ENCODE measurements around the gene GRIA1. TPM values are rescaled to one million over a fixed set of nuclear protein-coding genes. Genes with fewer than 3 reads are reported as not detected.

GRIA1 gene
- total RNA-seq, 4 donors from 2014 or later: 0.27 to 1.9 (median 0.99) TPM

GRCh38 chr5:153463806-153464205 is 26.7 kb upstream of the GRIA1 start:
- 40 to 65% methylated on average over 2 of the region's 2 CpGs for WGBS, 2 donors (ENCODE audit: low coverage in 1 of 2)
- TF ChIP-seq POLR2A (IDR thresholded peaks at IDR 0.05): no peak
- no peak for TF ChIP-seq EP300 (IDR thresholded peaks at IDR 0.05)
- no peak for TF ChIP-seq POLR2AphosphoS5 (IDR thresholded peaks at IDR 0.05)
- no peak for TF ChIP-seq CTCF (IDR thresholded peaks at IDR 0.05)
- H3K27ac ChIP-seq: no peak overlapping the region
- no peak for ATAC-seq
- no peaks in the 10 kb centered on the region for H3K36me3 ChIP-seq
- H3K27me3 ChIP-seq: no peaks in the 10 kb centered on the region
- peaks cover 0 to 7% (median 0%) of the 10 kb centered on the region in 3 donors for H3K4me1 ChIP-seq
- no peaks in the 10 kb centered on the region for H3K9me3 ChIP-seq
- no peak overlapping the region for H3K4me3 ChIP-seq

GRCh38 chr5:153467546-153467945 is 22.9 kb upstream of the GRIA1 start:
- Histone ChIP-seq H3K4me1 (no peaks in the 10 kb centered on the region), H3K4me3 (no peak overlapping the region), H3K36me3 (no peaks in the 10 kb centered on the region), H3K27ac (no peak overlapping the region), H3K27me3 (no peaks in the 10 kb centered on the region), H3K9me3 (no peaks in the 10 kb centered on the region)
- TF ChIP-seq CTCF (IDR thresholded peaks at IDR 0.05) (no peak), POLR2A (IDR thresholded peaks at IDR 0.05) (no peak), POLR2AphosphoS5 (IDR thresholded peaks at IDR 0.05) (no peak), EP300 (IDR thresholded peaks at IDR 0.05) (no peak)
- ATAC-seq: no peak

- Histone ChIP-seq H3K27ac (no peak overlapping the region), H3K36me3 (no peaks in the 10 kb centered on the region), H3K27me3 (no peaks in the 10 kb centered on the region), H3K9me3 (peaks cover 0 to 9% (median 0%) of the 10 kb centered on the region in 3 donors), H3K4me1 (no peaks in the 10 kb centered on the region), H3K4me3 (no peak overlapping the region)
- no peak for TF ChIP-seq CTCF (IDR thresholded peaks at IDR 0.05)
- no peak for TF ChIP-seq POLR2A (IDR thresholded peaks at IDR 0.05)
- TF ChIP-seq EP300 (IDR thresholded peaks at IDR 0.05): no peak
- no peak for TF ChIP-seq POLR2AphosphoS5 (IDR thresholded peaks at IDR 0.05)
- 80 to 83% methylated on average over 1 to 3 of the region's 3 CpGs for WGBS, 2 donors (ENCODE audit: low coverage in 1 of 2)
- ATAC-seq: no peak
Observed at GRCh38 chr5:153469423-153469822, 21.0 kb upstream of the GRIA1 start.

- H3K4me3 ChIP-seq: no peak overlapping the region
- peaks cover 0 to 9% (median 0%) of the 10 kb centered on the region in 3 donors for H3K9me3 ChIP-seq
- ATAC-seq: no peak
- no peaks in the 10 kb centered on the region for H3K4me1 ChIP-seq
- H3K27ac ChIP-seq: no peak overlapping the region
- TF ChIP-seq POLR2A (IDR thresholded peaks at IDR 0.05) (no peak), CTCF (IDR thresholded peaks at IDR 0.05) (no peak), POLR2AphosphoS5 (IDR thresholded peaks at IDR 0.05) (no peak), EP300 (IDR thresholded peaks at IDR 0.05) (no peak)
- WGBS, 2 donors (ENCODE audit: low coverage in 1 of 2): 34 to 38% methylated on average over 4 of the region's 4 CpGs
- no peaks in the 10 kb centered on the region for H3K36me3 ChIP-seq
- H3K27me3 ChIP-seq: no peaks in the 10 kb centered on the region
Observed at GRCh38 chr5:153470736-153471135, 19.7 kb upstream of the GRIA1 start.

- no peak for ATAC-seq
Observed at GRCh38 chr5:153476767-153477166, 13.7 kb upstream of the GRIA1 start.

More at GRCh38 chr5:153476767-153477166, 13.7 kb upstream of the GRIA1 start:
- H3K9me3 ChIP-seq: peaks cover 0 to 9% (median 0%) of the 10 kb centered on the region in 3 donors
- no peaks in the 10 kb centered on the region for H3K27me3 ChIP-seq
- no peak overlapping the region for H3K4me3 ChIP-seq
- TF ChIP-seq POLR2AphosphoS5 (IDR thresholded peaks at IDR 0.05) (no peak), EP300 (IDR thresholded peaks at IDR 0.05) (no peak), POLR2A (IDR thresholded peaks at IDR 0.05) (no peak), CTCF (IDR thresholded peaks at IDR 0.05) (no peak)
- no peaks in the 10 kb centered on the region for H3K4me1 ChIP-seq
- 22 to 44% methylated on average over 1 of the region's 1 CpG for WGBS, 2 donors (ENCODE audit: low coverage in 1 of 2)
- no peak overlapping the region for H3K27ac ChIP-seq
- H3K36me3 ChIP-seq: no peaks in the 10 kb centered on the region

Data from gastroesophageal sphincter (tissue), 4 donors.